Heart left ventricle (tissue), 13 donors: ENCODE data around the gene ZNF283.

Experiments
- CTCF ChIP-seq, 12 donors: fragments of 200-600 bp; sonication (generic) in 4 of 12; IDR thresholded peaks; one replicate each; pipeline versions ENCODE4 v1.5.0 to v1.8.0; 2018 to 2022; ENCODE audit warnings: antibody characterized with exemption in 12 of 12, mild to moderate bottlenecking in 5 of 12
- POLR2A ChIP-seq, 2 donors: fragments of 450-650 bp; IDR thresholded peaks; one replicate each; pipeline ENCODE4 v1.6.1; 2017; ENCODE audit warnings: antibody characterized with exemption in 2 of 2, mild to moderate bottlenecking in 2 of 2, moderate library complexity in 2 of 2
- donor health status: ischemic (EF 13 %, LVEDD 7.1; RV severe dilation, severe dysfunction).
- donor health status: DM: no; HTN: yes; CAD: no.
- donor health status: DM: no; HTN: no; CAD: no.
- donor health status: ischemic (EF 25% LVEDD 6.9; RV normal size, moderate dysfunction).
- donor health status: ischemic (EF 25% LVEDD 5.7; RV mildly dilated, moderate dysfunction).
- donor health status: ischemic (EF 35%, LVEDD 5.7; RV mildly dilated, moderate dysfunction).
- donor health status: nonischemic (EF 11% LVEDD 7.7; RV severe dilation, severe dysfunction).
- donor health status: DM: yes; HTN: yes; CAD: no.
- donor health status: PGD.
- donor health status: ischemic (EF 29% LVEDD 5.4; RV normal size, mild dysfunction).
- donor health status: nonischemic (EF 23%, LVEDD 6.1; RV moderate dilation, normal function).

DNA sequence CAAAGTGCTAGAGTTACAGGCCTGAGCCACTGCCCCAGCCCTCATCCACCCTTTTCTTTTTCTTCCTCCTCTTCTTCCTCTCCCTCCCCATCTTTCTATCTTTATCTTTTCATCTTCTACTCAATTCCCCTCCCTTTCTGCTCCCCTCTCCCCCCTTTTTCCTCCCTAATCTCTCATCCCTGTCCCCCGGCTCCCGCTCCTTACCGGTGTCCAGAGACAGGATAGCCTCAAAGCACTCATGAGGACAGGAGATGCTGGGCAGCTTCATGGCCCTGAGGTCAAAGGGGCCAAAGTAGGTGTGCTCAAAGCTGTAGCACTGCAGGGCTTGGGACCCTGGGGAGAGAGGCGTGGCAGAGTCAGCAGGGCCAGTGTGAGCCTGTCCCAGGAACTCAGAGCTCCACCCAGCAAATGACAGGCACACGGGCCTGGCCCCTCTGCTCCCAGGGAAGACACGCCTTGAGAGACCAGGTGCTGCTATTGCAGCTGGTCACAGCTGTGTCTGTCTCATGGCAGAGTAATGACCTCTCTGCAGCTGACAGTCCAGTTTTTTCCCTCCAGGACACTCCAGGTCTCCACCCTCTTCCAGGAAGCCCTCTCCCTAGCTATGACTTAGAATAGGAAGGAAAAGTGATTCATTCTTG, 27.5 kb upstream of the ZNF283 start:
- no peak for TF ChIP-seq CTCF (IDR thresholded peaks at IDR 0.05)
- TF ChIP-seq POLR2A (IDR thresholded peaks at IDR 0.05), result no peak
